Neural progenitor cell (in vitro differentiated cells): Measurements from ENCODE around the gene ZNF746.

Source experiments
- CTCF ChIP-seq: fragments of 200-600 bp; sonication (generic); IDR thresholded peaks from 2 replicates; pipeline ENCODE4 v1.5.1; 2017; ENCODE audit warnings: antibody characterized with exemption, mild to moderate bottlenecking
- EZH2 ChIP-seq: fragments of 200-600 bp; sonication (generic); IDR thresholded peaks from 2 replicates; pipeline ENCODE4 v1.6.1; 2017; ENCODE audit warnings: antibody characterized with exemption, mild to moderate bottlenecking, moderate library complexity
- EZH2phosphoT487 ChIP-seq: fragments of 200-600 bp; sonication (generic); IDR thresholded peaks from 2 replicates; pipeline ENCODE4 v1.6.1; 2017; ENCODE audit warnings: antibody characterized with exemption

GRCh38 chr7:149463500-149464161, 34.0 kb downstream of the ZNF746 start:
- TF ChIP-seq CTCF, result no peak
- no peak for TF ChIP-seq EZH2phosphoT487
- no peak for TF ChIP-seq EZH2
